Measurements from ENCODE around the gene LRRC47. TPM values are rescaled to one million over a fixed set of nuclear protein-coding genes. Genes with fewer than 3 reads are reported as not detected.

The LRRC47 gene
- total and polyA plus RNA-seq, 2 of the 13 experiments (the other 11 are each of a cell fraction or from before 2014, with no cell fraction given): 18.3 to 52.5 TPM

GRCh38 chr1:3772715-3773571 lies 23.4 kb downstream of the LRRC47 start, which contains the start of gene SMIM1 (continued):
- TF ChIP-seq STAT6 (CRISPR knock-in tag; IDR thresholded peaks at IDR 0.05; ENCODE audit: borderline replicate concordance) (no peak), TMF1 (CRISPR knock-in tag; IDR thresholded peaks at IDR 0.05; ENCODE audit: low read depth) (peak; percentile 68; the same call in 1 of the 2 replicates), ZNF34 (CRISPR knock-in tag; IDR thresholded peaks at IDR 0.05; ENCODE audit: borderline replicate concordance) (0 out of 2 replicates have a peak, but pooled peaks have one; percentile 29), ZNF44 (CRISPR knock-in tag; IDR thresholded peaks at IDR 0.05) (no peak), RAD21 (CRISPR knock-in tag; IDR thresholded peaks at IDR 0.05) (peak; percentile 21; the same call in 1 of the 2 replicates), KDM5A (IDR thresholded peaks at IDR 0.05; ENCODE audit: borderline replicate concordance, low read length) (0 out of 2 replicates have a peak, but pooled peaks have one; percentile 38), CBX5 (CRISPR knock-in tag; IDR thresholded peaks at IDR 0.05; ENCODE audit: borderline replicate concordance) (0 out of 2 replicates have a peak, but pooled peaks have one; percentile 10), KLF16 (CRISPR knock-in tag; IDR thresholded peaks at IDR 0.05) (0 out of 4 replicates have a peak, but pooled peaks of 1 of the 2 experiments have one; percentile 4), ZNF205 (CRISPR knock-in tag; IDR thresholded peaks at IDR 0.05) (peak; percentile 15; the same call in 1 of the 2 replicates), FOXA1 (IDR thresholded peaks at IDR 0.05) (no peak), FOXA1 (CRISPR knock-in tag; IDR thresholded peaks at IDR 0.05) (peak; percentile 3; the same call in 1 of the 2 replicates), PBX3 (CRISPR knock-in tag; IDR thresholded peaks at IDR 0.05; ENCODE audit: borderline replicate concordance) (no peak), HOXA3 (CRISPR knock-in tag; IDR thresholded peaks at IDR 0.05) (peak; percentile 60), MEF2D (CRISPR knock-in tag; IDR thresholded peaks at IDR 0.05) (no peak; the same call in 1 of the 2 replicates), WIZ (CRISPR knock-in tag; IDR thresholded peaks at IDR 0.05) (no peak), ATAD3A (CRISPR knock-in tag; IDR thresholded peaks at IDR 0.05) (no peak), ZNF552 (CRISPR knock-in tag; IDR thresholded peaks at IDR 0.05; ENCODE audit: borderline replicate concordance) (no peak), MEIS1 (CRISPR knock-in tag; IDR thresholded peaks at IDR 0.05; ENCODE audit: borderline replicate concordance) (no peak)
- TF ChIP-seq, protein P1, sequence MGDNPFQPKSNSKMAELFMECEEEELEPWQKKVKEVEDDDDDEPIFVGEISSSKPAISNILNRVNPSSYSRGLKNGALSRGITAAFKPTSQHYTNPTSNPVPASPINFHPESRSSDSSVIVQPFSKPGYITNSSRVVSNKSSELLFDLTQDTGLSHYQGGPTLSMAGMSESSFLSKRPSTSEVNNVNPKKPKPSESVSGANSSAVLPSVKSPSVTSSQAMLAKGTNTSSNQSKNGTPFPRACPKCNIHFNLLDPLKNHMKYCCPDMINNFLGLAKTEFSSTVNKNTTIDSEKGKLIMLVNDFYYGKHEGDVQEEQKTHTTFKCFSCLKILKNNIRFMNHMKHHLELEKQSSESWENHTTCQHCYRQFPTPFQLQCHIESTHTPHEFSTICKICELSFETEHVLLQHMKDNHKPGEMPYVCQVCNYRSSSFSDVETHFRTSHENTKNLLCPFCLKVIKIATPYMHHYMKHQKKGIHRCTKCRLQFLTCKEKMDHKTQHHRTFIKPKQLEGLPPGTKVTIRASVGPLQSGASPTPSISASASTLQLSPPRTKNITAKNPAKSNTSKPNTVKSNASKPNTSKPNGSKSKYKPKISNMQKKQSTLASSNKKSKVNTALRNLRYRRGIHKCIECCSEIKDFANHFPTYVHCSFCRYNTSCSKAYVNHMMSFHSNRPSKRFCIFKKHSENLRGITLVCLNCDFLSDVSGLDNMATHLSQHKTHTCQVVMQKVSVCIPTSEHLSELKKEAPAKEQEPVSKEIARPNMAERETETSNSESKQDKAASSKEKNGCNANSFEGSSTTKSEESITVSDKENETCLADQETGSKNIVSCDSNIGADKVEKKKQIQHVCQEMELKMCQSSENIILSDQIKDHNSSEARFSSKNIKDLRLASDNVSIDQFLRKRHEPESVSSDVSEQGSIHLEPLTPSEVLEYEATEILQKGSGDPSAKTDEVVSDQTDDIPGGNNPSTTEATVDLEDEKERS (CRISPR knock-in tag; IDR thresholded peaks at IDR 0.05): peak; percentile 8; the same call in 1 of the 2 replicates
- TF ChIP-seq, protein P2, sequence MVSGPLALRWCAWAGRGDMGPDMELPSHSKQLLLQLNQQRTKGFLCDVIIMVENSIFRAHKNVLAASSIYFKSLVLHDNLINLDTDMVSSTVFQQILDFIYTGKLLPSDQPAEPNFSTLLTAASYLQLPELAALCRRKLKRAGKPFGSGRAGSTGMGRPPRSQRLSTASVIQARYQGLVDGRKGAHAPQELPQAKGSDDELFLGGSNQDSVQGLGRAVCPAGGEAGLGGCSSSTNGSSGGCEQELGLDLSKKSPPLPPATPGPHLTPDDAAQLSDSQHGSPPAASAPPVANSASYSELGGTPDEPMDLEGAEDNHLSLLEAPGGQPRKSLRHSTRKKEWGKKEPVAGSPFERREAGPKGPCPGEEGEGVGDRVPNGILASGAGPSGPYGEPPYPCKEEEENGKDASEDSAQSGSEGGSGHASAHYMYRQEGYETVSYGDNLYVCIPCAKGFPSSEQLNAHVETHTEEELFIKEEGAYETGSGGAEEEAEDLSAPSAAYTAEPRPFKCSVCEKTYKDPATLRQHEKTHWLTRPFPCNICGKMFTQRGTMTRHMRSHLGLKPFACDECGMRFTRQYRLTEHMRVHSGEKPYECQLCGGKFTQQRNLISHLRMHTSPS (CRISPR knock-in tag; IDR thresholded peaks at IDR 0.05; ENCODE audit: low read depth): 0 out of 2 replicates have a peak, but pooled peaks have one; percentile 25
